Kidney tubule cell (primary cell): ENCODE data around the gene ECE1.

ENCODE experiments used
- DNase-seq: peaks from one replicate; pipeline ENCODE4 v3.0.0-alpha.2; 2018; ENCODE audit warnings: low spot score

ECE1 gene

DNA sequence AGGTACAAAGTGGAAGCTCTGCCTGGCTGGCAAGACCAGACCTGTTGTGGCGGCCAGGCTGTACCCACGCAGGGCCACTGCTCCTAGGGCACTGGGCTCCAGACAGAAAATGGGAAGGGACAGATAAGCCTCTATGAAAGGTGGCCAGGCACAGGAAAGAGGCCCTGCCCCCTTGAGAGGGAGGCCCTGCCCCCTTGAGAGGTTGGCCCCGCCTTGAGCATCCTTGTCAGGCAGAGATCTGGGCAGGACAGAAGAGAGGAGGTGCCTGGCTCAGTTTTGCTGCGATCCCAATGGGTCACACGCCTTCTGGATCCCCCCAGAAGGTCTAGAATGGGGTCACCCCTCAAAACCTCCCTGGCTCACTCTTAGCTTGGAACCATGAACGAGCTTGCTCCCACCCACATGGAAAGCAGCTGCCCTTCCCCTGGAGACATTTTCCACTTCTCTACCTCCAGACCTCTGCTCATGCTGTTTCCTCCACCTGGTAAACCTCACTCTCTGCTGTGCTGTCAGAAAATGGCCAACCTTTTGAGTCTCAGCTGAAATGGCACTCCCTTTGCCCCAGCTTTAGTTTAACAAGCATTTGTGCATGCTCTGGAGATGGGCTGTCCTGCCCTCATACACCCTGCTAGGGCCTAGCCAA is 17.5 kb upstream of the ECE1 start:
- no peak for DNase-seq

DNA sequence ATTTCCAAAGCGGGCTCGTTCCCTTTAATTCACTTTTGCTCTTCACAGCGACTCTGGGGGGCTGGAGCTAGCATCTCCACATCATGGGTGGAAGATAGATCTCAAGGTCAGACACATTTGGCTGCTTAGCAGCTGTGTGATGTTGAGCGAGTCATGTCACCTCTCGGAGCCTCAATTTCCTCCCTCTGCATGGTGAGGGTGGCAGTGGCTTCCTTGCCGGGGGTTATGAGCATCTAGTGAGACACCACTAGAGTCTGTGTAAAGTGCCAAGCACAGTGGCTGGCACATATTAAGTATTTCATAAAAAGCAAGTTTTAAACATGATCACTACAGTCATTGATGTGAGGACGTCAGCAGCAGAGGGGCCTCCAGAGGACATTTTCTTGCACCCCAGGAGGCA is 16.9 kb upstream of the ECE1 start:
- no peak for DNase-seq

DNA sequence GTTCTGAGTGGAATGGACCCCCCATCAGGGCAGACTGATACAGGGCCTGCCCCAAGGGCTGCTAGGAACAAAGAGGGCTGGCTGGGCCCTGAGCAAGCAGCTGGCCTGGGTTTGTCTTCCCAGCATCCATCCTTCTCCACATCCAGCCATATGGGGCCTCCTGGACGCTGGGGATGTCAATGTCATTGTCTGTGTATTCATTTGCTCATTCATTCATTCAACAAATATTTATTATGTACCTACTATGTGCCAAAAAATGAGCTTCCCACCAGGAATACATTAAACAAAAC is 15.6 kb upstream of the ECE1 start:
- no peak for DNase-seq

DNA sequence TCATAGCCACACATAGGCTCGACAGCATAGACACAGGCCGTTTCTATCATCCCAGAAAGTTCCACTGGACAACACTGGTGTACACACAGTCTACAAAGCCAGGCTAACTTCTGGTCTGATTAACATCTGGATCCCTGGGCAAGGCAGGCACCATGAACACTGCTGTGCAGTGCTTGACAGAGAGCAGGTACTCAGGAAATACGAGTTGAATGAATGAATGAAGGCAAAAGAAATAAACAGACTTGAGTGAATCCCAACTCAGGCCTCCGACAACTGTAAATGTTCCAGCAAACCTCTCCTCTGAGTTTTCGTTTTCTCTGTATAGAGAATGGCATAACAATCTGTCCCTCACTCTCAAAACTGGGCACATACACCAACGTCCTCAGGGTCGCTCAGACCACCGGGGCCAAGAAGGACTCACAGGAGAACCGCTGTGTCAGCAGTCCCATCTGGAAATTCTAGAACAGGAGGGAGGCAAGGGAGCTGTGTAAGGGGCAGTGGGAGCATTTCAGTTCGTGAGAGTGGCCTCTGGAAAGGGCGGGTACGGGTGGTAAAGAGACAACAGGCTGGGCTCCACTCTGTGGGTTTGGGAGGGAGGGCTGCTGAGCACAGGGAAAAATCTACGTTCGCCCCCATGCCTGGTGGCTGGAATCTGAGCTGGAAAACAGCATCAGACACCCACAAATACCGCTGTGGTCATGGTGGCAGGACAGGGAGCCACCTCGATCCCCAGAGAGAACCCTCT is 15.1 kb upstream of the ECE1 start:
- no peak for DNase-seq

DNA sequence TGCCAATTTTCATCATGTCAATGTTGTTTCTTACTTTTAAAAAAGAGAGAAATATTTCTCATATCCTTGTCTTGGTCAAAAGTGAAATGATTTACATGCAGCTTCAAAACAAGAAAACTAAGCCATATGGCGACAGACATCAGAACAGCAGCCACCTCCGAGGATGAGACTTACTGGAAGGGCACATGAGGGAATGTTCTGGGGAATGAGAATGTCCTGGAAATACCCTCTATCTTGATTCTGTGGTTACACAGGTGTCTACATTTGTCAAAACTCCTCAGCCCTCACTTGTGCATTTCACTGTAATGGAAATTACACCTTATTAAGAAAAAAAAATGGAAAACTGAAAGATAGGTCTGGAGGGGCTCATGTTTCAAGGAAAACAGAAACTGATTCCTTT is 14.2 kb upstream of the ECE1 start:
- no peak for DNase-seq

DNA sequence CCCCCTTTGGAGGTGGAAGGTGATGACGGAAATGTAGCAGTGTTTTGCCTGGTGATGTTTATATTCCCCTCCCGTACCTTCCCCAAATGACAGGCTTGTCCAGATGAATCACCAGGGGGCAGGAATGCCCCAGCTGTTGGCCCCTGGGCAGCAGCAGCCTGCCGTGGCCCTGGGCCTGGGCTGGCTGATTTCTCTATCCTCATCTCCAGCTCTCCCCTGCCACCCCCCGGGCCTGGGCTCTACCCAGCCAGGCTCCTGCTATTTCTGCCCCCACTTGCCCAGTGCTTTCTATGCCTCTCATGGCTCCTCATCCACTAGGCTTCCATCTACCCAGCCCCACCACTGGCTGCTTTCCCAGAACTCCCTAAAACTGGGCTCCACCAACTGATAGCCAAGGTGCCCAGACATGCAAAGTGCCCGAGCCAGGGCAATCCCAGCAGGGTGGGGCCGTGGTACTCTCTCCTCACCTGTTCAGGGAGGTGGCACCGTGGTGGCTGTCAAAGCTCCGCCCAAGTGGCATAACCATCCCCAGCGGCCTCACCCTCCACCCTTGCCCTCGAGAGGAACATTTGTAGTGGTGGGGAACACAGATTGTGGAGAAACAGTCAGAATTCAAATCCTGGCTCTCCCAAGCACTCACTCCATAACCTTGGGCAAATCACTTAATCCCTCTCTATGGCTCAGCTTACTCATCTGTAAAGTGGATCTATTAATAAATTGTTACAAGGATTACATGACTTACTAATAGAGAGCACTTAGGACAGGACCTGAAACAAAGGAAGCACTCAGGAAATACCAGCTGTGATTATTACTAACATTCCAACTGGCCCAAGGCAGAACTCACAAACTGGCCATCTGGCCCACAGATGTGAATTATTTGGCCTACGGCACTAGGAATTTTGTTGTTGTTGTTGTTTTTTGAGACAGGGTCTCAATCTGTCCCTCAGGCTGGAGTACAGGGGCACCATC is 12.8 kb upstream of the ECE1 start:
- DNase-seq: peak; percentile 40

DNA sequence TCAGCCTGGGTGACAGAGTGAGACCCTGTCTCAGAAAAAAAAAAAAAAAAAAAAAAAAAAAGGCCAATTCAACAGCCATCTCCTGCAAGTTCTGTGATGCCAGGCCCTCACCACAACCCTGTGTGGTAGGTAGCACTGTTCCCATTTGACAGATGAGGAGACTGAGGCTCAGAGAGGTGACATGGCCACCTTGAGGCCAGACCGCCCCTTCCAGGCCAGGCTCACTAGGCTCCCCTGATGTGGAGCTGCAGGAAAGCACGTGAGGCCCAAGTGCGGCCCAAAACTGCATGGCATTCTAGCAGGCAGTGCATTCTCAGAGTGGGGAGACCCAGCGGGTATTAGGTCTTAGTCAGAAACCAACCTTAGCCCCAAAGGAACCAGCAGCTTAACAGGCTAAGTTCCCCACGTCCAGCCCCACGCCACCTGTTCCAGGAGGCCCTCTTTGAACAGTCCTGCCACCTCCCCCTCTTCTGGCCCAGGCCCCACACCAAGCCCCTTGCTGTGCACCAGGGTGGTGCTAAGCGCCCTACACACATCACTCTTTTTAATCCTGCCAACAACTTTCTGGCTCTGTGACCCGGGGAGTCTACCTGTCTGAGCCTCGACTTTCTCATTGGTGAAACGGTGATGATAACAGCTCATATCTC is 11.7 kb upstream of the ECE1 start:
- no peak for DNase-seq

DNA sequence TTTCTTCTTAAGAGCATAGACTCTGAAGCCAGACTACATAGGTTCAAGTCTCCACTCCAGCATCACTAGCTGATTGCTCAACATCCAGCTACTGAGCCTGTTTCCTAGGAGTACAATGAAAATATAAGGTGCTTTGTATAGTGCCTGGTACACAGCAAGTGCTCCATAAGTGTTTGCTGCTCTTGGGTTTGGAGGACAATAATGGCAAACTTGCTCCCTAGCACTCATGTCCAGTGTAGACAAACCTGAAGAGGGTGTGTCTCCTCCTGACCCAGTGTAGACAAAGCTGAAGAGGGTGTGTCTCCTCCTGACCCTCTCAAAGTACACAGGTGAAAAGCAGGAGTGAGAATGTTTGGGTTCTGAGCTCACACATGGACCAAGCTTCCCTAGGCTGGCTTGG is 10.5 kb upstream of the ECE1 start:
- no peak for DNase-seq

DNA sequence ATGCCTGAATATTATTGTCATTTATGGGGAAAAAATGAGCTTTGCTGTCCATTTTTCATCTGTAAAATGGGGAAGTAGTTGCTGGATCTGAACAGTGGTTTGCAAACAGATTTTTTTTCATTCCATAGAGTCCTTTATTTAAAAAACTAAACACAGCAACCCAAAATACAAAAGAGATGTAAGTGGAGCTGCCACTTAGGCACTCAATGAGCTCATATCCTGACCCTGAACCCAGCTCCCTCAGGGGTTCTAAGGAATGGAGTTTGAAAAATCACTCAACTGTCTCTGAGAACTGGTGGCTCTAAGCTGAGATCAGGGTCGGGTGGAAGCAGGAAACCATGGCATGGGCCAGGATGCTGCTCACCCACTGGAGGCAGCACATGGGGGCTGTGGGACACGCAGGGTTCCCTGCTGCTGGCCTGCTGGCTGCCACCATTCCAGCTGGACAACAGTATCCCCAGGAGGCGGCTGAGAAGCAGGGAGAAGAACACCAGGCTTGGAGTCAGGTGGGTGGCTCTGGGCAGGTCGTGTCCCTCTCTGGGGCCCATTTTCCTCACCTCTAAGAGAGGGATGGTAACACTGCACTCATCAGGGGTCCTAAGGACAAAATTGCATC is 9.6 kb upstream of the ECE1 start:
- peak; percentile 17 for DNase-seq

DNA sequence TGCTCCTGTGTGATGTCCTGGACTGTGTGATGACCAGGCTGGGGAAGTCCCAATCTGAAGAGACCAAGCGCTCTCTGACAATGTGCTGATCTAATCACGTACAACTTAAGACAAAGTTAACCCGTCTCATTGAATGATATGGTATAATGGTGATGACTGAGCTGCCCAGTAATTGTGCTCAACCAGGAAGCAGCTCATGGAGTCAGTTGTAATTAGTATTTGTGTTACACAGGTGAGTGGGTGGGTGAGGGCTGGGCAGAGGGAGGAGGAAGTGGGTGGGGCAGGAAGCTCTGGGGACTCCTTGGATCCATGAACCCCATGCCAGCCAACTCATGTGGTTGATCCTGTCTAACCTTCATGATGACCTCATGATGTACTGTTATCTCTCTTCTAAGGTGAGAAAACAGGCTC is 8.7 kb upstream of the ECE1 start:
- peak; percentile 89 for DNase-seq

DNA sequence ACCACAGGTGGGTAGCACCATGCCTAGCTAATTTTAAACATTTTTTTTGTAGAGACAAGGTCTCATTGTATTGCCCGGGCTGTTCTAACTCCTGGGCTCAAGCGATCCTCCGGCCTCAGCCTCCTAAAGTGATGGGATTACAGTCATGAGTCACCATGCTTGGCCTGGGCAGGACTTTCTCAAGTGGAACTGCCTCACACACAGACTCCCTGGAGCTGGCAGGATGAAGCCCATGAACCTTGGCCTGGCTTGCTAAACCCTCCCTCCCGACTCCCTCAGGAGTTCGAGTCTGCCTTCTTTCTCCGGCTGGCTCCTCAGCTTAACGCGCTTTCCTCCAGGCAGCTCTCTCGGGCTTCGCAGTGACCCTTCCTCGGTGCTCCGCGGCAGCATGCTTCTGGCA is 7.7 kb upstream of the ECE1 start:
- peak; percentile 81 for DNase-seq

DNA sequence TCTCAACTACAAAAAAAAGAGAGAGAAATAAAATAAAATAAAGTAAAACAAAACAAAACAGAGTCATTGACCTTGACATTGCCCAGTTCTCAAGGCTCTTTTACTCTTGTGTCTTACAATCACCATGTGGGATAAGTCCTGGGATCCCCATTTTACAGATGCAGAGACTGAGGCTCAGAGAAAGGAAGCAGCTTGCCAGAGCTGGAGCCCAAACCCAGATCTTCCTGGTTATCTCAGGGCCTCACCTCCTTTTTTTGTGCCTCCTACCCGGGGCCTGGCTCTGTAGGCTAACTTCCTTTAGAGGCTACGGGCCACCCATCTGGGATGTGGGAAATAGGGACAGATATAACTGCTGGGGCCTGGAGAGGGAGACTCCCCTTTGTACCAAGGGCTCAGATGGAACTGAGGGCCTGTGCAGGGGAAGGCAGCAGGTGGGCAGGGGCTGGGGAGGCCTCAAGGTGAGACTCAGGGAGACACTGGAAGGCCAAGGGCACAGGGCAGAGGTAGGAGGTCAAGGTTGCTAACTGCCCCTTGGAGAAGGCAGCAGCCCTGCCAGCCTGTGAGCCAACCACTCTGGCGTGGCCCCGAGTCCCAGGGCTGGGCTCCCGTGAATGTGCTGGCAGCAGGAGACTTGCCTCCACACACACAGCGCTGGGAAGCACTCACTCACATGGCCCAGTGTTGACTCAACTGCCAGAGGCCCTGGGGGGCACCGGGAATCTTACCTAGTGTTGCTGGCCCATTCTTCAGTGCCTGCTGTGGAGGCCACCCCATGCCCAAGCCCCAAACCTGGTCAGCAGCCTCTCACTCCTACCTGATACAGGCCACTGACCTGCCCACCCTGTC is 6.5 kb upstream of the ECE1 start:
- DNase-seq: peak; percentile 30

DNA sequence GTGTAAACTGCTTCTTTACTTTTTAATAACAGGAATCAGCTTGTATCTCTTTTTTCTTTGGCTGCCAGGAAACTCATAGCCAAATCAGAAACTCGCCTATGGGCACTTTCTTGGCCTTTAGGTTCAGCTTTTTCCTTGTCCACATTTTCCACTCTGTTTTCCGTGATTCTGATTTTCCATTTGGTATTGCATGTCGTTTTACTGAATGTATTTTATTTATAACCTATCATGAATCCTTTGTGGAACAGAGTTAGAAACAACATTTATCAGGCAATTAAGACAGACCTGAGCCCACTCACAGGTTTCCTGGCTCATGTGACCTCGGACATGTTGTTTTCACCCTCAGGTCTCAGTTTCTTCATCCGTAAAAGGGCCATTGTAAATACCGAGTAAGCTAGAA is 5.3 kb upstream of the ECE1 start:
- no peak for DNase-seq

DNA sequence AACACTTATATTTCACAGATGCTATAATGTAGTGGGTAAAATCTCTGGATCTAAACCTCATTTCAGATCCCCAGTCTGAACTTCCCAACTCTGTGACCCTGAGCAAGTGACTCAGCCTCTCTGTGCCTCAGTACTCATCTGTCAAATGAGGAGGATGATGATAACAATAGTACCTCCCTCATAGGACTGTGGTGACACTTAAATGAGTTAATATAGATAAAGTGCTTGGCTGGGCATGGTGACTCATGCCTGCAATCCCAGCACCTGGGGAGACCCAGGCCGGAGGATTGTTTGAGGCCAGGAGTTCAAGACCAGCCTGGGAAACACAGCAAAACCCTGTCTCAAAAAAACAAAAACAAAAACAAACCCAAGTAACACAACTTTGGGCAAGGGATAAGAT is 4.7 kb upstream of the ECE1 start:
- DNase-seq: peak; percentile 83

DNA sequence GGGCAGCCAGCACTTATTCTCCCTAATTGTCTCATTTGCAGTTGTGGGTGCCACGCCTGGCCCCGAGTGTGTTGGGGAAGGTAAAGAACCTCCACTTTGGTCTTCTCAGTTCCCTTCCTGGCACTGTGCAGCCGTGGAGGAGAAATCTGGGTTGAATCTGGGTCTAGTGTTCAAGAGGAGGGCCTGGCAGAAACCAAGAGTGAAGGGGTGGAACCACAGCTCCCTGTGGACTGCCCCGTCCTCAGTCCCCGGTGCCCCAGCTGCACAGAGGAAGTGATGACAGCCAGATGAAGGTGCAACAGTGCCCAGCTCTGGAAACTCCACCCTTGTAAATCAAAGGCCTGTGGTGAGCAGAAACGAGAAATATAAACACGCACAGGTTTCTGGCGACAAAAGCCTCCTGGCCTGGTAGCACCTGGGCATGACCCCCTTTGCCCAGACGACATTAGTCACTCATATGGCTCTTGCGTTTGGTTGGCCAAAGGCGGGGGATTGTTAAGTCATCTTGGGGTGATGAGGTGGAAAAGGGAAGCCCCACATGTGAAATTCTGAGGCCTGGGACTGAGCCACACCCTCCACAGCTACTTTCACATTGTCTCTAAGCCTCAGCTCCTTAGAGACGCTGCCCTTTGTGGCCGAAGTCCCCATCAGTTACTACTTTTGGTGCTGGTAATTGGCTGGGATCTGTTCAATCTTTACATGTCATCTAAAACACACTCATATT is 4.2 kb upstream of the ECE1 start:
- peak; percentile 81 for DNase-seq

DNA sequence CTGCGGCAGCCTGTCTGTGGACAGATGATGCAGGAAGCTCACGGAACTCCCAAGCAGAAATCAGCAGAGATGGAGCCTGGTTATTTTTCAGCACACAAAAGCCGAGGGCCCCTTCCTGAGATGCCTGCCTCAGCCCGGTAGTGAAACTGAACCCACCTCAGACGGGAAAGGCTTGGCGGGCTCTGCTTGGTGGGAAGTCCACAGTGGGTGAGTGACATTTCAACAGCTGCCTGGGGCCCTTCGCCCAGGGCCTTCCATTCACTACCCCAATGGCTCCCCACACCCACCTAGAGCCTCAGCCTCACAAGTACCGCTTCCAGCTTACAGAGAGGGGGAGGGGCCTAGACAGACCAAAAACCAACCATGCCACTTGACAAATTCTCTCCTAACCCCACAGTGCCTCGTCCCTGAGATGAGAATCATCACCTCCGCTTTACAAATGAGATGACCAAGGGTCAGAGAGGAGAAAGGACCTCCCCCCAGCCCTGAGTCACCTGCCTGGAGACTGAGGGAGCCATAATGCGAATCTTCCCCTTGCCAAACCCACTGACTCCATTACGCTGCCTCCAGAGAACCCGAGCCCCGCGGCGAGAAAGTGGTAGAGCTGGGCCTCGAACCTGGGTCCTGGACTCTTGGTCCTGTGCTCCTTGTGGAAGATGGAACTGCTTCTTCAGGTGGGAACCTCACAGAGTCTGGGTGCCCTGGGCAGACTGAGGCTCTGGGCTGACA is 3.4 kb upstream of the ECE1 start:
- DNase-seq: no peak

DNA sequence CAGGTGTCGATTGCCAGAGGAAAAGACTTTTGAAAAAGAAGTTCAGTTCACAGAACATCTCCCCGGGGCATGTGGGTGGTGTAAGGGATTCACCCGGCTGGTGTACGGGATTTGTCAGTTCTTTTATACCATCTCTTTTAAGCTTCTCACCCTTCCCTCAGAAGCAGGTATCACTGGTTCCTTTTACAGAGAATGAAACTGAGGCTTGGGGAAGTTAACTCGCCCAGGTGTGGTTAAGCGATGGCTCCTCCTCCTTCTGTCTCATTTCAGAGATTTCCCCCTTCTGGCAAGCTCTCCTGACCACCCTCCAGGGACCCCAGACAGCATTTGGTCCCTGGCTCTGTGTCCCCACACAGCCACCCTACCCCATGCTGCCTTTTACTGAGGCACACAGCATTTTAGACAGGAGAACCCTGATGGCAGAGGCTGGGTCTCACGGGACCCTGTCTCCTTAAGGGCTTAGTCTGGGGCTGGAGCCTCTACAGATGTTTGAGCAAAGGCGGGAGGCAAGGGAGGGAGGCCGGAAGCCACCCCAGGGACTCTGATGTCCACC is 2.8 kb upstream of the ECE1 start:
- DNase-seq: no peak

DNA sequence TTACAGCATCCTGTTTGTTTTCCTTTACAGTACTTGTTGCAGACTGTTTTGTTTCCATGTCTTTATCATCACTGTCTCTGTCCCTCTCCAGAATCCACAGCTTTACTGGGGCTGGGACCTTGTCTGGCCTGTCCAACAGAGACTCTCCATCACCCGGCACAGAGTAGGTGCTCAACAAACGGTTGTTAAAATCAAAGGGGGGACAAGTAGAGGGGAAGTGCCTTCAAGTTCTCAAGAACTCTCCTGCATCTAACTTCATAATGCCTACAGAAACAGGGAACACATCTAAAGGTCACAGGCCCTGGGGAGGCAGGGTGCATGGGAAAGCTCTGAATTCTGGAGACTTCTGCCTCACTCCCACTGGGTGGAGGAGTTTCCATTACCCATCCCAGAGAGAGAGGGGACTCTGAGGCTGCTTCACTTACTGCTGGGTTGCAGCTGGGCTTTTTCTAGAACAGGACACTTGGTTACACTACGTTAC is 2.3 kb upstream of the ECE1 start:
- DNase-seq: no peak

DNA sequence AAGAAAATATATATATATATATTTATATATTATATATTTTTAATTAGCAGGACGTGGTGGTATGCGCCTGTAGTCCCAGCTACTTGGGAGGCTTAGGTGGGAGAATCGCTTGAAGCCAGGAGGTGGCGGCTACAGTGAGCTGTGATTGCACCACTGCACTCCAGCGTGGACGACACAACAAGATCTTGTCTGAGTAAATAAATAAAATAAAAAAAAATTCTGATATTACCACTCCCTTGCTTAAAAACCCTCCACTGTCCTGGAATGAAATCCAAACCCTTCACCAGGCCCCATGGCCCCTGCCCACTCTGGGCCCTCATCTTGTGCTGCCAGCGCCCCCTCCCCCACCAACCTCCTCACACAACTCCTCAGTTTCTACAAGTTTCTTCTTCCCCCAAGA is 1.7 kb upstream of the ECE1 start:
- no peak for DNase-seq
